ENCODE results near the gene NGFR. TPM values are rescaled to one million over a fixed set of nuclear protein-coding genes. Genes with fewer than 3 reads are reported as not detected.

Gene NGFR
- total and polyA plus RNA-seq, 4 experiments from 2014 or later: 0.47 TPM; not detected in 3

- ChIA-PET POLR2A (ENCODE audit: partially characterized antibody) (no interaction called here), CTCF (ENCODE audit: partially characterized antibody) (interaction anchor here (0.8 to 4.1 kb wide), 2 partner anchors 10 to 450 kb away, joined by 3 to 22 read pairs; no protein-coding TSS in a partner anchor)
- no peaks in the 10 kb centered on the region for H3K9me3 ChIP-seq (ENCODE audit: control insufficient read depth in 1 of 2, low read length in 2 of 2)
- Mint-ChIP-seq H3K36me3 (no peaks in the 10 kb centered on the region), H3K27ac (peak overlapping the region in 1 of 7 donors; percentile 68), H3K4me1 (no peaks in the 10 kb centered on the region), H3K27me3 (peaks cover 5 to 12% of the 10 kb centered on the region in 2 donors), H3K4me3 (no peak overlapping the region), H3K9me3 (peaks cover 0 to 17% (median 4%) of the 10 kb centered on the region in 8 donors)
- H3K36me3 ChIP-seq (ENCODE audit: insufficient read depth, low read length): no peaks in the 10 kb centered on the region
- DNase-seq: no peak
- no peaks in the 10 kb centered on the region for H3K4me1 ChIP-seq (ENCODE audit: insufficient read depth, low read length)
- intact Hi-C loops (cut with micrococcal nuclease): no loop called here
- no peak overlapping the region for H3K4me3 ChIP-seq (ENCODE audit: low read length in 2 of 2)
- no peak overlapping the region for H3K27ac ChIP-seq (ENCODE audit: low read depth, low read length)
- H3K27me3 ChIP-seq (ENCODE audit: insufficient read depth, low read length): no peaks in the 10 kb centered on the region
These were observed 51.7 kb downstream of the NGFR start for GRCh38 chr17:49546546-49547535.

GRCh38 chr17:49547566-49547965 is 52.5 kb downstream of the NGFR start:
- intact Hi-C loops (cut with micrococcal nuclease): no loop called here
- Mint-ChIP-seq H3K4me3 (no peak overlapping the region), H3K27ac (no peak overlapping the region)

DNA sequence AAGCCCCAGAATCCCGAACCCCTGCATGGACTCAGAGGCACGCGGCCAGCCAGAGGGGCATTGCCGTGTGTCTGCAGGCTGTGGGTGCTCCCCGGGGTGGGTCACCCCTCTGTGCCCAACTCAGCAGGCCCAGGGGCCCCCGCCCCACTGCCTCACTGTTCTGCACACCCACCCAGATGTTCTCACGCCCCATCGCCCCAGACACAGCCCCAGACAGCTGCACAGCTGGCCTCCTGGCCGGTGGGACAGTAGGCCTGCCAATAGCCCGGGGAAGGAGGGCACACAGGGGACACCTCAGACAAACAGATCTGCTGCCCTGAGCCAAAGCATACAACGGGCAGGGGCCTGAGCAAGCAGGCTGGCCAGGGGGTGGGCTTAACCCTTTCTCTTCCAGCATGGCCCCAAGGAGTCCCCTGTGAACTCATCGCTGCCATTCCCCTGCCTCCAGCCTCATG is 53.0 kb downstream of the NGFR start:
- no peaks in the 10 kb centered on the region for H3K4me1 ChIP-seq (ENCODE audit: insufficient read depth, low read length)
- H3K27me3 ChIP-seq (ENCODE audit: insufficient read depth, low read length): no peaks in the 10 kb centered on the region
- Mint-ChIP-seq H3K27ac (no peak overlapping the region), H3K36me3 (no peaks in the 10 kb centered on the region), H3K27me3 (peaks cover 5 to 12% of the 10 kb centered on the region in 2 donors), H3K4me1 (no peaks in the 10 kb centered on the region), H3K4me3 (no peak overlapping the region), H3K9me3 (peaks cover 0 to 11% (median 1%) of the 10 kb centered on the region in 8 donors)
- ChIA-PET CTCF (ENCODE audit: partially characterized antibody) (interaction anchor here (0.8 kb wide), 1 partner anchor 448 kb away, joined by 3 read pairs; no protein-coding TSS in a partner anchor), POLR2A (ENCODE audit: partially characterized antibody) (no interaction called here)
- DNase-seq: no peak
- H3K9me3 ChIP-seq (ENCODE audit: control insufficient read depth in 1 of 2, low read length in 2 of 2): no peaks in the 10 kb centered on the region
- H3K27ac ChIP-seq (ENCODE audit: low read depth, low read length): no peak overlapping the region
- no peaks in the 10 kb centered on the region for H3K36me3 ChIP-seq (ENCODE audit: insufficient read depth, low read length)
- H3K4me3 ChIP-seq (ENCODE audit: low read length in 2 of 2): no peak overlapping the region
- intact Hi-C loops (cut with micrococcal nuclease): no loop called here

More at GRCh38 chr17:49547566-49547965, 52.5 kb downstream of the NGFR start:
- Histone ChIP-seq H3K4me3 (ENCODE audit: low read length in 2 of 2) (no peak overlapping the region), H3K36me3 (ENCODE audit: insufficient read depth, low read length) (no peaks in the 10 kb centered on the region), H3K9me3 (ENCODE audit: control insufficient read depth in 1 of 2, low read length in 2 of 2) (no peaks in the 10 kb centered on the region), H3K4me1 (ENCODE audit: insufficient read depth, low read length) (no peaks in the 10 kb centered on the region), H3K27ac (ENCODE audit: low read depth, low read length) (no peak overlapping the region), H3K27me3 (ENCODE audit: insufficient read depth, low read length) (no peaks in the 10 kb centered on the region)
- POLR2A ChIA-PET (ENCODE audit: partially characterized antibody): no interaction called here
- CTCF ChIA-PET (ENCODE audit: partially characterized antibody): interaction anchor here (0.8 kb wide), 1 partner anchor 449 kb away, joined by 3 read pairs; no protein-coding TSS in a partner anchor
- DNase-seq: no peak
- H3K27me3 Mint-ChIP-seq: peaks cover 5 to 12% of the 10 kb centered on the region in 2 donors
- H3K36me3 Mint-ChIP-seq: no peaks in the 10 kb centered on the region
- H3K4me1 Mint-ChIP-seq: no peaks in the 10 kb centered on the region
- peaks cover 0 to 11% (median 1%) of the 10 kb centered on the region in 8 donors for H3K9me3 Mint-ChIP-seq

DNA sequence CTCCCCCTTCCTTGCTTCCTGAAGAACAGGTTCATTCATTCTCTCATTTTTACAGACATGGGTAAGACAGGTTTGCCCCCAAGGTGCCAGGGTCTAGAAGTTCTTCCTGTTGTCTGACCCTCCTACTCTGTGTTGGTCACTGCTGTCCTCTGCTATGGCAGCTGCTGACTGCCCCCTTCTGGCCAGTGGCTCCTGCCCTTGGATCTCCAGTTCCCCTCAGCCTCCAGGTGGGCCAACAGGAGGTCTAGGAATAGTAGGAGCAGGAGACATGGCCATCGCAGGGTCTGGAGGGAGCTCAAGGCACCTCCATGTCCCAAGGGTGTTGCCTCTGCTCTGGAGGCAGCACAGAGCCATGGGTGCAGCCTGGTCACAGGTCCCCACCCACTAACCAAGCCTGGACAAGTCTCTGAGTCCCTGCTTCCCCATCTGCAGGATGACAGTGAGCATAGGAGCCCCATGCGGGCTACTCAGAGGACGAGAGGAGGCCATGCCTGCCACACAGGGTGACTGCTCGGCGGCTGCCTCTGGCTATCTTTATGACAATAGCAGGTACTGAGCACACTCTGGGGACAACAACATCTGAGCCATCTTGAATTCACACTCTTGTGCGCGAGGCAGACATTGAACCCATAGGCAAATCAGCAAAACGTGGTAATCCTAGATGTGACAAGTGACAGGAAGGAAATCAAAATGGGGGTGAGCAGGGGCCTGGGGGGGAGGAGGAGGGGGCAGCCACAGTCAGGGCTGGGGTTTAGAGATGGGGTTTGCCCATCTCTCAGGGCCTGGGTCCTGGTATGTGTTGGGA is 53.6 kb downstream of the NGFR start:
- peak overlapping the region in 1 of 7 donors; percentile 37 for H3K27ac Mint-ChIP-seq
- intact Hi-C loops (cut with micrococcal nuclease): no loop called here
- no peak for DNase-seq

DNA sequence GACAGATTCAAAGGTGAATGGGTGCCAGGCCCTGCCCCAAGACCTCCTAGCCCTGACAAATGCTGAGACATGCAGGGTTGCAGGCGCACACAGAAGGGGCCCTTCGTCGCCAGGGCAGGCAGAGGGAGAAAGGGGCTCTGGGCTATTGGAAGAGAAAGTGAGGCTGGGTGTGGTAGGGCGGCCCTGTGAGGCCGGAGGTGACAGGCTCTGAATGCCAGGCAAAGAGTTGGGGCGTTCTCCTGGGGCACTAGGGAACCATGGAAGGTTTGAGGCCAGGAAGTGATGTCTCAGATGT is 54.2 kb downstream of the NGFR start:
- Histone ChIP-seq H3K27me3 (ENCODE audit: insufficient read depth, low read length) (no peaks in the 10 kb centered on the region), H3K4me3 (ENCODE audit: low read length in 2 of 2) (no peak overlapping the region), H3K4me1 (ENCODE audit: insufficient read depth, low read length) (no peaks in the 10 kb centered on the region), H3K27ac (ENCODE audit: low read depth, low read length) (no peak overlapping the region), H3K36me3 (ENCODE audit: insufficient read depth, low read length) (no peaks in the 10 kb centered on the region), H3K9me3 (ENCODE audit: control insufficient read depth in 1 of 2, low read length in 2 of 2) (no peaks in the 10 kb centered on the region)
- Mint-ChIP-seq H3K27ac (no peak overlapping the region), H3K4me1 (no peaks in the 10 kb centered on the region), H3K36me3 (no peaks in the 10 kb centered on the region), H3K27me3 (peaks cover 3 to 8% of the 10 kb centered on the region in 2 donors), H3K9me3 (no peaks in the 10 kb centered on the region), H3K4me3 (no peak overlapping the region)
- intact Hi-C loops (cut with micrococcal nuclease): no loop called here
- no peak for DNase-seq
- ChIA-PET CTCF (ENCODE audit: partially characterized antibody) (no interaction called here), POLR2A (ENCODE audit: partially characterized antibody) (interaction anchor here (0.9 kb wide), 1 partner anchor 114 kb away, joined by 3 read pairs; no protein-coding TSS in a partner anchor)

More for the DNA sequence above, 53.6 kb downstream of the NGFR start:
- Mint-ChIP-seq H3K9me3 (peaks cover 0 to 4% (median 0%) of the 10 kb centered on the region in 8 donors), H3K4me1 (no peaks in the 10 kb centered on the region), H3K4me3 (no peak overlapping the region), H3K27me3 (peaks cover 3 to 8% of the 10 kb centered on the region in 2 donors), H3K36me3 (no peaks in the 10 kb centered on the region)
- Histone ChIP-seq H3K27ac (ENCODE audit: low read depth, low read length) (no peak overlapping the region), H3K9me3 (ENCODE audit: control insufficient read depth in 1 of 2, low read length in 2 of 2) (no peaks in the 10 kb centered on the region), H3K27me3 (ENCODE audit: insufficient read depth, low read length) (no peaks in the 10 kb centered on the region), H3K4me3 (ENCODE audit: low read length in 2 of 2) (no peak overlapping the region), H3K4me1 (ENCODE audit: insufficient read depth, low read length) (no peaks in the 10 kb centered on the region), H3K36me3 (ENCODE audit: insufficient read depth, low read length) (no peaks in the 10 kb centered on the region)
- ChIA-PET CTCF (ENCODE audit: partially characterized antibody) (no interaction called here), POLR2A (ENCODE audit: partially characterized antibody) (no interaction called here)

DNA sequence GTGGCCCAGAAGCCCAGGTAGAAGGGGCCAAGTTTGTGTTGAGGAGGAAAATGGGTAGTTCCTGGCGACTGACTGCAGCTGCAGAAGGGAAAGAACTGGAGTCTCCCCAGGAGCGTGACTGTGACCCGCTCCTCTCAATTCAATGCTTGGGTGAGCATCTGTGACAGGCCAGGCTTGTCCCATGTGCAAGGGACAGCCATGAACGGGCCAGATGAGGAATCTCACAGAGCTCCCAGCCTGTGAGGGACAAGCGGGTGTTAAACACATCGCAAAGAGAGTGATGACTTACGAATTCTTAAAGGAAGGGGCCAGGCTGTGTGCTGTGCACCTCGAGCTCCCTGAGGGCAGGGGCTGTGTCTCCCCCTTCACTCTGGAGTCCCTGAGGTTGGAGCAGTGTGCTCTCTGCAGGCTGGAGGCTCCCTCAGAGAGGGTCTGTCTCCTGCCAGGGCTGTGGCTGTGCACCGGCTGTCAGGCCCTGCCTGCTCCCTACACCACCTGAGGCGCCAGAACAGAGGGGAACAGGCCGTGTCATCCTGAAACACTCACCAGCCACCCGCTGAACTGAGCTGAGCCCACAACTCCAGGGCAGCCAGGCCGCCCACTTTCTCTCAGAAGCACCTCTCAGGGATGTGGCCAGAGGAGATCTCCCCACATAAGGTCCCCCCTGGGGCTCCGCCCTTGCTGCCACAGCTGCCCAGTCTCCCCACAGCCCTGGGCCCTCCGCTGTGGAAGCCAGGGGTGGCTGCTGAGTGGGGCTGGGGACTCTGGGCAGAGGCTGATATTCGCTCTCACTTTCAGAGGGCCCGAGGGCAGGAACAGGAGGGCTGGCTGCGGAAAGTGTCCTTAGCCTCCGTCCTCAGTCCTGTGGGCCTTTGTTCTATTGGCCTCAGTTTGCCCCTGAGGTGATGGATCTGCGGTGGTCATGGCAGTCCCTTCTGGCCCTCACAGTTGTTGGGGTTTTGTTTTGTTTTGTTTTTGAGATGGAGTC is 54.9 kb downstream of the NGFR start:
- ChIA-PET CTCF (ENCODE audit: partially characterized antibody) (interaction anchor here (0.6 kb wide), 1 partner anchor 12 kb away, joined by 4 read pairs; no protein-coding TSS in a partner anchor), POLR2A (ENCODE audit: partially characterized antibody) (interaction anchor here (0.9 kb wide), 1 partner anchor 114 kb away, joined by 3 read pairs; no protein-coding TSS in a partner anchor)
- no peak for DNase-seq
- H3K27me3 ChIP-seq (ENCODE audit: insufficient read depth, low read length): no peaks in the 10 kb centered on the region
- no peaks in the 10 kb centered on the region for H3K9me3 ChIP-seq (ENCODE audit: control insufficient read depth in 1 of 2, low read length in 2 of 2)
- H3K9me3 Mint-ChIP-seq: no peaks in the 10 kb centered on the region
- H3K4me3 Mint-ChIP-seq: no peak overlapping the region
- H3K27ac Mint-ChIP-seq: no peak overlapping the region
- H3K4me1 Mint-ChIP-seq: no peaks in the 10 kb centered on the region
- H3K36me3 Mint-ChIP-seq: no peaks in the 10 kb centered on the region
- H3K4me3 ChIP-seq (ENCODE audit: low read length in 2 of 2): no peak overlapping the region
- intact Hi-C loops (cut with micrococcal nuclease): no loop called here
- H3K27ac ChIP-seq (ENCODE audit: low read depth, low read length): no peak overlapping the region
- no peaks in the 10 kb centered on the region for H3K4me1 ChIP-seq (ENCODE audit: insufficient read depth, low read length)
- H3K36me3 ChIP-seq (ENCODE audit: insufficient read depth, low read length): no peaks in the 10 kb centered on the region
- H3K27me3 Mint-ChIP-seq: peaks cover 3 to 7% of the 10 kb centered on the region in 2 donors

Measured in CD4-positive, alpha-beta memory T cell (primary cell).